SW 1271 (cell line): ENCODE measurements around the gene STARD3.
A peak's percentile ranks its signal among the peaks of the same experiment; 100 is the strongest.

Source experiments
- DNase-seq, 2 experiments: peaks; one replicate each; lab custom pipeline; 2025; lab: John Stamatoyannopoulos, UW

The STARD3 gene

GRCh38 chr17:39604911-39605491 is 31.9 kb upstream of the STARD3 start:
- no peak for DNase-seq

- peak in 1 of 2 experiments; percentile 19 for DNase-seq
Measured at GRCh38 chr17:39605492-39606433, 31.2 kb upstream of the STARD3 start.

- DNase-seq = no peak
Measured at GRCh38 chr17:39606434-39607056, 30.4 kb upstream of the STARD3 start.

- DNase-seq = no peak
Measured at GRCh38 chr17:39607057-39607850, 29.7 kb upstream of the STARD3 start.

- no peak for DNase-seq
Measured at GRCh38 chr17:39607851-39608130, 29.2 kb upstream of the STARD3 start, which contains the start of gene NEUROD2. Gene NEUROD2, minus strand, starts transcription at chr17:39607920. Its CDS starts 1,321 bp downstream, at chr17:39606599.

- DNase-seq = no peak
Measured at GRCh38 chr17:39608142-39608981, 28.6 kb upstream of the STARD3 start.

- no peak for DNase-seq
Measured at GRCh38 chr17:39609416-39610025, 27.4 kb upstream of the STARD3 start.

- DNase-seq = no peak
Measured at GRCh38 chr17:39611401-39612112, 25.4 kb upstream of the STARD3 start.

GRCh38 chr17:39612291-39612894 is 24.6 kb upstream of the STARD3 start:
- DNase-seq = no peak

- DNase-seq = no peak
Measured at GRCh38 chr17:39612935-39613464, 23.9 kb upstream of the STARD3 start.

GRCh38 chr17:39614545-39615157 is 22.3 kb upstream of the STARD3 start:
- no peak for DNase-seq

GRCh38 chr17:39615434-39615833 is 21.5 kb upstream of the STARD3 start:
- DNase-seq = no peak

GRCh38 chr17:39617100-39617445 is 19.9 kb upstream of the STARD3 start:
- no peak for DNase-seq

GRCh38 chr17:39617446-39618245 is 19.3 kb upstream of the STARD3 start:
- peak in 1 of 2 experiments; percentile 46 for DNase-seq

- DNase-seq = peak in 1 of 2 experiments; percentile 49
Measured at GRCh38 chr17:39618246-39618913, 18.6 kb upstream of the STARD3 start.

- no peak for DNase-seq
Measured at GRCh38 chr17:39618956-39619785, 17.8 kb upstream of the STARD3 start.

GRCh38 chr17:39619786-39620101 is 17.2 kb upstream of the STARD3 start:
- no peak for DNase-seq
